Fibroblast of skin of left quadriceps (primary cell): Measurements from ENCODE around the gene KCNH4.
"Not testable (repeated sequence)": the region's sequence is repeated elsewhere in the genome, so short reads cannot be mapped to it uniquely, and the experiment has no call there.

Experiments
- DNase-seq, 2 experiments: peaks; one replicate each; pipeline ENCODE4 v3.0.0-alpha.2; 2013; ENCODE audit warnings: low read depth in 2 of 2

Gene KCNH4

DNA sequence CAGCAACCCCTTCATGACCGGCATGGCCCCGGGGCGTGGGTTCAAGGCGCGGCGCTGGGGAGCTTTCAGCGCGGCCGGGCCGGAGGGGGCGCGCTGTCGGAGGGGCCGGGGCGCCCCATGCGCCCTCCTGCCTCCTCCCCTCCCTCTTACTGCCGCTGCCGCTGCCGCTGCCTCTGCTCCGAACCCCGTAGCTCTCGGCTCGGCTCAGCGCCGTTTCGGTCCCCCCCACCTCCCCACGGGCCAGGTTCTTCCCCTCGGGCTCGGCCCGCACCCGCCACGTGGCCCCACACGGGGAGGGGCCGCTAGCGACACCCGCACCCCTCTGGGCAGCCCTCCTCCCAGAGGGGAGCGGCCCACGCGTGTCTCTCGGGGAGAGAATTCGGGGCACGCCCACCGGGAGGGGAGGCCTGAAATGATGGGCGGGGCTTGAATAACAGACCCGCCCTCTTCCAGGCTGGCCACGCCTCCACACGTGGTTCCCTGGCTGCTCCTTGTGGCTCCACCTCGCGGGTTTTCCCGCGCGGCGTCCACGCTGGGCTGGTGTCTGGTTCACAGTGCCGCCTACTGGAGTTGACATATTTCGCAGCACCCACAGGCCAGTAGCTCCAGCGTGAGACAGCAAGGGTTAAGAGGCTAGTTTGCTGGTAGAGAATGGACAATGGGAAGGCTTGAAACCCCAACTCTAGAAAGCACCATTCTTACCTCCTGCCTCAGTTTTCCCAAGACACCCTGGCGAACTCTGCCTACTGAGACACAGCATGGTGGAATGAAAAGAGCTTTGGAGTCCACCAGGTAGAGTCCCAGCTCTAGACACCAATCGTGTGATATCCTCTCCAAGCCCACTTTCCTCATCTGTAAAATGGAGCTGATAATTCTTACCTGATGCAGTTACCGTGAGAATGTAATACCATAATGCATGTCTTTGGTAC is at the start of gene KCNH4:
Gene KCNH4 (minus strand): TSS at position 221 of the 929 bp plus-strand sequence. CDS start 197 bp downstream, at position 24.
- DNase-seq = peak; percentile 6

DNA sequence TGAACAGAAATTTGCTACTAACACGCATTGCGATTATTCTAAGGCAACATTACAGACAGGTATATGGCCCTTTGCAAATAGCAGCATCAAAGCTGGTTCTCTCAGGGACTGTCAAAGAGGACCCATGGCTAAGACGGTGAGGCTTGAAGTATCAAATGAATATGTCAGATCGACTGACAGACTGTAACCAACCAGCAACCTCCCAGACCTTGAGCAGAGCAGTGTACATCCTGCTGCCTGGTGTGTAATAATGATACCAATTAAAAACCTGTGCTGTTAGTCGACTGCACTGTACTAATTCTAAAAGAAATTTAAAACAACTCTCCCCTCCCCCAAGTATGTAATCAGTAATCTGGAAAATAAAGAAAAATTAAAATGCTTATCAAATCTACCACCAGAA is 49.3 kb upstream of the KCNH4 start:
- DNase-seq = no peak

DNA sequence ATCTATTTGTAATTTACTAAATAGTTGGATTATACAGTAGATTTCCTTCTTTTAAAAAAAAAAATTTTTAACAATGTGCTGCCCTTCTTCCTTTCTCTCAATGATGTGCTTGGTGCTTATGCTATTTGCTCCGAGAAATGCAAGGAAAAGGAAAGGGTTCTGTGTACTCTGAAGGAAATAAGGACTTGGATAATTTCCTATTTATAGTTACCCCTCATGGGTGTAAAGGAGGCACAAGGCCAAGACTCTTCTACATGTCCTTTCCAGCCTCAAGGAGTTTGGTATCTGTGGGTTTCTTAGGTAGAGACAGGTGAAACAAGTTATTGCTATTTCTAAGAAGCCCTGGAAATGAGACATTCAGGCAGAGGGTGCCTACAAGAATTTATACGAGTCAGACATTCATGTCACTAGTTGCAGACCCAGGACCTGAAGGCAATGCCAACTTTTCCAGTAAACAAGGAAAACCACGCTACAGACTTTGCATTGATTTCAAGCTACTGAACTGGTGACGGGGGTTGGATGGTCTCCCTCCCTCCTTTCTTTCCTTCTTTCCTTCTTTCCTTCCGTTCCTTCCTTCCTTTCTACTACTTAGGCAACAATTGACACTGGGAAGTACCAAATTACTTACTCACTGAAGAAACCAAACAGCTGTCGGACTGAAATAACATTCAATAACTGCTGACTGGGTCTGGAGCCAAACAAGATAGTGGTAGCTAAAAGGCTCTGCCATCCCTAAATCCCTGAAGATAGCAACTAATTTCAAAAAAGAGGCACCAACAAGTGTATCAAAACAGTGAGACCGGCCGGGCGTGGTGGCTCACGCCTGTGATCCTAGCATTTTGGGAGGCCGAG is 47.1 kb upstream of the KCNH4 start:
- DNase-seq = no peak

DNA sequence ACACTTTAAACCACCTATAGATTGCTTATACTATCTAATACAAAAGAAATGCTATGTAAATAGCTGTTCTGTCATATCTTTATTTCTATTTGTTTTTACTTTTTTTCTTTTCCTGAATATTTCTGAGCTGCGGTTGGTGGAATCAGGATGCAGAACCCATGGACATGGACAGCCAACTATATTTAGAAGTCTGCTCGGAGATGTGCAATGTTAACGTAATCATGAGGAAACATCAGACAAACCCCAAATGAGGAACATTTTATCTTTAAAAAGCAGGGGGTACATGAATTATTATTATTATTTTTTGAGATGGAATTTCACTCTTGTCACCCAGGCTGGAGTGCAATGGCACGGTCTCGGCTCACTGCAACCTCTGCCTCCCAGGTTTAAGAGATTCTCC is 44.7 kb upstream of the KCNH4 start:
- DNase-seq = no peak

GRCh38 chr17:42224651-42225050 is 43.7 kb upstream of the KCNH4 start:
- DNase-seq = no peak

- DNase-seq = peak; percentile 7 to 15
These were observed 41.2 kb upstream of the KCNH4 start for GRCh38 chr17:42221886-42222745.

DNA sequence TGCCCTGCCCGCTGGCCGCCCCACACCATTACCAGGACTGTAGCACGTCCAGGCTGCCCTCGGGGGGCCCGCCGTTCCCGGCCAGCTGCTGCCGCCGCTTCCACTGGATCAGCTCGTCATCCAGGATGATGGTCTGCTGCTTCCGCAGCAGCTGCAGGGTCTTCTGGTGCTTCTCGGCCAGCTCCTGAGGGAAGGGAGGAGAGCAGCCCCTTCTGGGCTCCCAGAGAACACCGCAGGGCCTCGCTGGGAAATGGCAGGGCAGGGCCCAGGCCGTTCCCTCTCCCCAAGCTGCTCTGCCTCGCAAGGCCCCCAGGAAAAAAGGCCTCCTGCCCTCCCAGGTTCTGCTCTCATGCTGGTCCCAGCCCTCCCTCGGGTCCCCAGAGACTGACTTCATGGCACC is 38.3 kb upstream of the KCNH4 start:
- DNase-seq = not testable (repeated sequence)

DNA sequence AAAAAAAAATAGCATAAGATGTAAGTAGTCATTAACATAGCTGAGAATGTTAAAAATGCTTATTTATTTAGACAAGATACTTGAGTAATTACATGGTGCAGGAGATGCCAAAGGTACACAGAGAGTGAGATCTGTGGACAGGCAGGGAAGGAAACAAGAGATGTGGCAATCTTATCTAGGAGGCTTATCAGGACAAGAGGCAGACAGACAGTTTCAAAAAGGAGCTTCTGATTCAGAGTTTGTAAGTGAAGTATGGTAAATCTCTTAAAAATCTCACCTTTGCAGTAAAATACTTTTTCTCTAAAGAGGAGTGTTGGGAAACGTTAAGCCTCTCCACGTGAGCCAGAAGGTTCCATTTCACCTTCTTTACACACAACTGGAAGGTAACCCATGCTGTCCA is 33.2 kb upstream of the KCNH4 start:
- DNase-seq = no peak

- no peak for DNase-seq
These were observed 31.4 kb upstream of the KCNH4 start for GRCh38 chr17:42212382-42212781.

DNA sequence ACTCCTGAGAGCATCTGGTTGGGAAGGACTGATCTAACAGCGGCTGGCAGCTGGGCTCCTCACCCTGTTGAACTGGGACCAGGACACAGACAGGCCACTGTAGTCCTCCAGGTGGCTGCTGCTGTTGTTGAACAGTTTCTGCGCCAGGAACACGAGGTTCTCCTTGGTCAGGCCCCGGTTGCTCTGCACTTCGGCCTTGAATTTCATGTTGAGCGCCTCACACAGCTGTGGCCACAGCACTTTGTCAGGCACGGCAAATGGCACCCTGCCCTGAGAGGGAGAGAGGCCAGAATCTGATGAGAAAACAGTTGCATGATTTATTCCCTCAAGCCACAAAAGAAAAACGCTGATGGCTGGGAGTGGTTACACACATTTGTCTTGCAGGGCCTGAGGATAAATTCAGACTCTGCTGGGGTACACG is 31.0 kb upstream of the KCNH4 start:
- not testable (repeated sequence) for DNase-seq

DNA sequence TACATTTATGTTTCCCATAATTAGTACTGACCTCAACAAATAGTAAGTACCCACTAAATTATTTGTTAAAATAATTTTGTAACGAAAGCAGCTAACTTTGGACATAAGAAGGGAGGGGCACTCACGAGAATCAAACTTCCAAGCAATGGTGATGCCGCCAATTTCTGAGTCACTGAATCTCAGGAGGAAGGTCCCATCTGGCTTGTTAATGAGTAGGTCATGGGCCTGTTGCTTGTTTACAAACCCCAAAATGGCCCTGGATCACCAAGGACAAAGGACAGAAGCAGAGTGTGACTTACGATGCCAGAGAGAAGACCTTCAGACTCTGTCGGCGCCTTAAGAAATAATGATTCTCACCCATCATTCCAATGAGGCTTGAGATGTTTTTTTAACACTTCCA is 29.1 kb upstream of the KCNH4 start:
- DNase-seq = no peak

- DNase-seq = not testable (repeated sequence)
These were observed 25.2 kb upstream of the KCNH4 start for GRCh38 chr17:42206153-42206612.

- no peak for DNase-seq
These were observed 22.4 kb upstream of the KCNH4 start for GRCh38 chr17:42203354-42203753.

- DNase-seq = no peak
These were observed 21.8 kb upstream of the KCNH4 start for GRCh38 chr17:42202696-42203095.

- no peak for DNase-seq
These were observed 21.2 kb upstream of the KCNH4 start for GRCh38 chr17:42202159-42202558.

DNA sequence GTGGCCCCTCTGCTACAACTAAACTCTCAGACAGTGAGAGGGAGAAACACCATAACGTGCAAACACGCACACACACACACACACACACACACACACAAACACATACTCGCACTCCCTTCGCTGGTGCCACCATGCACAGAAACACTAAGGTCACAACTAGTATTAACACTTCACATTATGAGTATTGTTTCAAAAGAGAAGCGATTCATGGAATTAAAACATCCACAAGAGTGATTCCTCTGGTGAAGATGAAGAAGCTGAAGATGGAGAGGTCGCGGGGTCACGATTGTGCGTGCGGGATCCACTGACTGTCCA is 20.5 kb upstream of the KCNH4 start:
- DNase-seq = no peak

DNA sequence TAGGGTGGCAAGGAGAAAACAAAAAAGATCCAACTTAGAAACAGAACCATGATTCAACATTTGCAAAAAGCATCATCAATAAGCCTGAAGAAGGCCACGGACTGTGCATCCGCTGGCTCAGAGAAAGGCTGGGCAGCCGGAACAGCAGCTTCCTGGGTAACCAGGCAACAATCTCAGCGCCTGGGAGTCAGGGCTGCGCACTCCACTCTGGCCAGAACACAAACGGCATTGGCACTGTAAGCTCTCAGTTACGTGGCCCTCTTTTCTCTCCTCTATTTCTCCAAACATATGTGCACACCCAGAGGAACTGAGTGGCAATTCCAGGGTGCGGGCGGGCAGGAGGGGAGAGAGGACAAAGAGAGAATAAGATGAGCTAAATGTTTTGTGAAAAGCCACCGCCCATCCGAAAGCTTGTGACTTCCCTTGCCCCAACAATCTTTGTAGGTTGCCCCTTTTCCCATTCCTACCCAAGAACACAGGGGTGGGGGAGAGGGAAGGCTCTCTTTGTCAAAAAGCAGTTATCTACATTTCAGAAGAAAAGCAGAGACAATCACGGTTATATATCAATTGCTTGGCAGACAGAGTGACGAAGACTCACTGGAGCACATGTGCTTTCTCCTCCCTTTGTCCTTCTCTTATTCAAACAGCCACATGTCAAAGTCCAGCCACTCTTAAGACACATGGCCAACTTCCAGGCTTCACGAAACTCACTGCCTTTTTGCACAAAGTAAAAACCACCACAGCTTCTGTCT is 19.9 kb upstream of the KCNH4 start:
- DNase-seq = no peak

GRCh38 chr17:42199416-42200011 is 18.6 kb upstream of the KCNH4 start:
- DNase-seq = no peak

GRCh38 chr17:42198897-42199296 is 18.0 kb upstream of the KCNH4 start:
- DNase-seq = no peak

DNA sequence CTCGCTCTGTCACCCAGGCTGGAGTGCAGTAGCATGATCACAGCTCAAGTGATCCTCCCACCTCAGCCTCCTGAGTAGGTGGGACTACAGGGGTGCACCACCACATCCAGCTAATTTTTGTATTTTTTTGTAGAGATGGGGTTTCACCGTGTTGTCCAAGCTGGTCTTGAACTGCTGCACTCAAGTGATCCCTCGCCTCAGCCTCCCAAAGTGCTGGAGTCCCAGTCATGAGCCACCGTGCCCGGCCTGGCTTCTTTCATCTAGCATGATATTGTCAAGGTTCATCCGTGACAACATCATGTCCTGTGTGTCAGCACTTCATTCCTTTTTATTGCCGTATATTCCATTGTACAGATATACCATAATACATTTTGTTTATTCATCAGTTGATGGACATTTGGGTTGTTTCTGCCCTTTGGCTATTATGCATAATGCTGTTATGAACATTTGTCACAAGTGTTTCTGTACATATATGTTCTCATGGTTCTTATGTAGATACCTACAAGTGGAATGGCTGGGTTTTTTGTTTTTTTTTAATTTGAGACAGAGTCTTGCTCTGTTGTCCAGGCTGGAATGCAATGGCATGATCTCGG is 16.7 kb upstream of the KCNH4 start:
- DNase-seq = no peak
